ENCODE measurements around the gene C1QL4. TPM values are rescaled to one million over a fixed set of nuclear protein-coding genes. Genes with fewer than 3 reads are reported as not detected.

Gene C1QL4
- total and polyA plus RNA-seq, 2 of the 8 experiments (the other 6 are each of a cell fraction or from before 2014, with no cell fraction given), result 0.28 to 0.63 TPM

- Histone ChIP-seq H3K79me2 (ENCODE audit: control insufficient read depth in 1 of 2, insufficient read depth in 2 of 2, low read length in 2 of 2) (no peaks in the 10 kb centered on the region), H3K4me3 (ENCODE audit: extremely low read depth in 1 of 4, insufficient read depth in 2 of 4, low read depth in 3 of 4, low read length in 4 of 4) (no peak overlapping the region), H3K9me3 (ENCODE audit: insufficient read depth in 2 of 2, low read depth in 1 of 2, low read length in 1 of 2) (no peaks in the 10 kb centered on the region), H3K56ac (replicated peaks; ENCODE audit: insufficient read length, low read depth, low read length) (no peak overlapping the region), H3K79me1 (ENCODE audit: low read depth, low read length) (no peaks in the 10 kb centered on the region), H2BK5ac (ENCODE audit: low read depth, low read length) (no peak overlapping the region), H3K4me2 (ENCODE audit: insufficient read depth in 1 of 2, low read depth in 2 of 2, low read length in 2 of 2) (no peak overlapping the region), H3K27me3 (replicated peaks in 1 of 4; ENCODE audit: control insufficient read depth in 3 of 4, extremely low read depth in 1 of 4, insufficient read depth in 3 of 4, low read length in 3 of 4) (0 out of 7 replicates have a peak, but pooled peaks cover 0 to 2% (median 0%) of the 10 kb centered on the region in 4 experiments), H3K18ac (ENCODE audit: extremely low read depth, low read length) (no peak overlapping the region), H4K8ac (ENCODE audit: extremely low read depth, insufficient read depth, low read length) (no peak overlapping the region), H3K9ac (replicated peaks in 1 of 4; ENCODE audit: extremely low read depth in 1 of 4, low read depth in 3 of 4, low read length in 3 of 4) (no peak overlapping the region), H3K36me3 (ENCODE audit: control insufficient read depth in 2 of 4, insufficient read depth in 4 of 4, low read length in 3 of 4) (no peaks in the 10 kb centered on the region), H4K91ac (replicated peaks; ENCODE audit: insufficient read length, low read length) (no peak overlapping the region), H3K4me1 (replicated peaks in 1 of 4; ENCODE audit: control insufficient read depth in 3 of 4, insufficient read depth in 4 of 4, low read length in 3 of 4) (no peaks in the 10 kb centered on the region), H2AFZ (ENCODE audit: low read length) (no peak overlapping the region; the same call in 1 of the 2 replicates), H2BK12ac (ENCODE audit: low read depth, low read length) (no peak overlapping the region), H3K23me2 (ENCODE audit: low read depth, low read length) (no peaks in the 10 kb centered on the region), H2AK5ac (ENCODE audit: low read depth, low read length) (no peak overlapping the region), H3K4ac (replicated peaks; ENCODE audit: insufficient read length, low read depth, low read length) (no peak overlapping the region), H3K23ac (ENCODE audit: insufficient read length) (no peak overlapping the region), H2BK20ac (ENCODE audit: low read length) (no peak overlapping the region), H4K5ac (ENCODE audit: insufficient read length, low read depth, low read length) (no peak overlapping the region), H2BK15ac (ENCODE audit: low read length) (no peak overlapping the region), H3K14ac (ENCODE audit: insufficient read length) (no peak overlapping the region), H2BK120ac (replicated peaks; ENCODE audit: low read depth, low read length) (no peak overlapping the region), H4K20me1 (replicated peaks in 1 of 2; ENCODE audit: control insufficient read depth in 1 of 2, insufficient read depth in 2 of 2, low read length in 2 of 2) (no peaks in the 10 kb centered on the region), H3K27ac (ENCODE audit: low read depth, low read length) (no peak overlapping the region)
- ChIA-PET CTCF (ENCODE audit: partially characterized antibody) (interaction anchor here (1.3 kb wide), 1 partner anchor 27 kb away, joined by 4 read pairs; no protein-coding TSS in a partner anchor), POLR2A (ENCODE audit: partially characterized antibody) (no interaction called here)
- no peak for DNase-seq (ENCODE audit: low read depth in 1 of 2, low spot score in 2 of 2)
- FAIRE-seq, result no peak
- 50% methylated on average over 1 of the region's 1 CpG; no CpG with 5 or more reads in 1 of the 2 experiments for WGBS, 2 experiments (ENCODE audit: extremely low coverage in 1 of 2, insufficient coverage in 1 of 2, insufficient read length in 1 of 2, insufficient replicate concordance in 2 of 2, low coverage in 1 of 2, low lambda C conversion rate in 2 of 2, missing lambda C conversion rate in 1 of 2)
- TF ChIP-seq SP2 (IDR thresholded peaks at IDR 0.05; ENCODE audit: low read length), result no peak
- TF ChIP-seq, protein P1, sequence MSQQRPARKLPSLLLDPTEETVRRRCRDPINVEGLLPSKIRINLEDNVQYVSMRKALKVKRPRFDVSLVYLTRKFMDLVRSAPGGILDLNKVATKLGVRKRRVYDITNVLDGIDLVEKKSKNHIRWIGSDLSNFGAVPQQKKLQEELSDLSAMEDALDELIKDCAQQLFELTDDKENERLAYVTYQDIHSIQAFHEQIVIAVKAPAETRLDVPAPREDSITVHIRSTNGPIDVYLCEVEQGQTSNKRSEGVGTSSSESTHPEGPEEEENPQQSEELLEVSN (IDR thresholded peaks at IDR 0.05), result no peak
- TF ChIP-seq, protein P2, sequence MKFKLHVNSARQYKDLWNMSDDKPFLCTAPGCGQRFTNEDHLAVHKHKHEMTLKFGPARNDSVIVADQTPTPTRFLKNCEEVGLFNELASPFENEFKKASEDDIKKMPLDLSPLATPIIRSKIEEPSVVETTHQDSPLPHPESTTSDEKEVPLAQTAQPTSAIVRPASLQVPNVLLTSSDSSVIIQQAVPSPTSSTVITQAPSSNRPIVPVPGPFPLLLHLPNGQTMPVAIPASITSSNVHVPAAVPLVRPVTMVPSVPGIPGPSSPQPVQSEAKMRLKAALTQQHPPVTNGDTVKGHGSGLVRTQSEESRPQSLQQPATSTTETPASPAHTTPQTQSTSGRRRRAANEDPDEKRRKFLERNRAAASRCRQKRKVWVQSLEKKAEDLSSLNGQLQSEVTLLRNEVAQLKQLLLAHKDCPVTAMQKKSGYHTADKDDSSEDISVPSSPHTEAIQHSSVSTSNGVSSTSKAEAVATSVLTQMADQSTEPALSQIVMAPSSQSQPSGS (IDR thresholded peaks at IDR 0.05; ENCODE audit: low read length), result no peak
- no peak for TF ChIP-seq JUND (IDR thresholded peaks at IDR 0.05; ENCODE audit: low read length)
- no peak for TF ChIP-seq KDM4A (IDR thresholded peaks at IDR 0.05; ENCODE audit: low read depth, low read length, severe bottlenecking)
- no peak for TF ChIP-seq TEAD4 (IDR thresholded peaks at IDR 0.05; ENCODE audit: low read depth, low read length)
- no peak for TF ChIP-seq SIN3A (conservative IDR thresholded peaks at IDR 0.05 in 1 of 2, IDR thresholded peaks at IDR 0.05 in 1 of 2; ENCODE audit: low read depth in 1 of 2, low read length in 2 of 2)
- no peak for TF ChIP-seq CHD2 (IDR thresholded peaks at IDR 0.05; ENCODE audit: low read length)
- no peak for TF ChIP-seq HDAC2 (IDR thresholded peaks at IDR 0.05; ENCODE audit: borderline replicate concordance in 1 of 2, low read depth in 2 of 2, low read length in 2 of 2)
- no peak for TF ChIP-seq FOSL1 (IDR thresholded peaks at IDR 0.05; ENCODE audit: insufficient read depth, low read depth, low read length)
- no peak for TF ChIP-seq TAF1 (IDR thresholded peaks at IDR 0.05; ENCODE audit: low read depth, low read length)
- TF ChIP-seq CBX8 (IDR thresholded peaks at IDR 0.05; ENCODE audit: borderline replicate concordance, low read depth, low read length), result no peak
Measured at GRCh38 chr12:49314811-49315210, 22.2 kb downstream of the C1QL4 start.

All from H1 (cell line).